Measurements from ENCODE around the gene TSPAN9. TPM values are rescaled to one million over a fixed set of nuclear protein-coding genes. Genes with fewer than 3 reads are reported as not detected.
A peak's percentile ranks its signal among the peaks of the same experiment; 100 is the strongest.

The TSPAN9 gene
- total and polyA plus RNA-seq, 4 donors, result 17.4 to 62.9 (median 34.2) TPM

- TF ChIP-seq YY1 (IDR thresholded peaks at IDR 0.05), result no peak
- TF ChIP-seq TAF1 (conservative IDR thresholded peaks at IDR 0.05), result no peak
Observed at GRCh38 chr12:3119756-3120601, 42.8 kb downstream of the TSPAN9 start (continued).

GRCh38 chr12:3120701-3121100 lies 43.5 kb downstream of the TSPAN9 start:
- Histone ChIP-seq H3K27ac (ENCODE audit: low read depth in 1 of 2, low read length in 2 of 2) (peak overlapping the region; percentile 66 to 84), H3K36me3 (ENCODE audit: control insufficient read depth in 4 of 4, insufficient read depth in 3 of 4, low read depth in 1 of 4, low read length in 3 of 4) (no peaks in the 10 kb centered on the region), H3K9ac (ENCODE audit: low read depth in 1 of 2, low read length in 2 of 2) (no peak overlapping the region), H3K4me1 (ENCODE audit: control insufficient read depth in 4 of 4, insufficient read depth in 4 of 4, low read length in 3 of 4) (peaks cover 15 to 50% (median 37%) of the 10 kb centered on the region in 4 donors), H3K27me3 (ENCODE audit: control insufficient read depth in 4 of 4, insufficient read depth in 4 of 4, low read length in 3 of 4) (no peaks in the 10 kb centered on the region), H3K4me3 (ENCODE audit: low read depth in 1 of 3, low read length in 3 of 3) (no peak overlapping the region), H3K9me3 (ENCODE audit: control insufficient read depth in 4 of 4, low read length in 3 of 4) (peaks cover 0 to 3% (median 0%) of the 10 kb centered on the region in 4 donors)
- 94% methylated on average over 5 of the region's 5 CpGs for WGBS
- no peak for TF ChIP-seq RXRA (IDR thresholded peaks at IDR 0.05)
- TF ChIP-seq HNF4G (IDR thresholded peaks at IDR 0.05), result no peak
- TF ChIP-seq ATF3 (IDR thresholded peaks at IDR 0.05), result no peak
- TF ChIP-seq RAD21 (IDR thresholded peaks at IDR 0.05), result no peak
- TF ChIP-seq NR2F2 (IDR thresholded peaks at IDR 0.05), result no peak
- no peak for TF ChIP-seq REST (IDR thresholded peaks at IDR 0.05)
- no peak for TF ChIP-seq JUND (IDR thresholded peaks at IDR 0.05)
- no peak for TF ChIP-seq SP1 (IDR thresholded peaks at IDR 0.05)
- TF ChIP-seq TAF1 (conservative IDR thresholded peaks at IDR 0.05), result no peak
- no peak for TF ChIP-seq GABPA (IDR thresholded peaks at IDR 0.05 in 1 of 2, conservative IDR thresholded peaks at IDR 0.05 in 1 of 2)
- no peak for TF ChIP-seq MAX (IDR thresholded peaks at IDR 0.05)
- TF ChIP-seq FOXA1 (IDR thresholded peaks at IDR 0.05), result no peak
- TF ChIP-seq HNF4A (conservative IDR thresholded peaks at IDR 0.05), result no peak
- no peak for TF ChIP-seq YY1 (IDR thresholded peaks at IDR 0.05)
- no peak for DNase-seq (ENCODE audit: low spot score)

GRCh38 chr12:3122841-3123678 lies 45.9 kb downstream of the TSPAN9 start:
- Histone ChIP-seq H3K27me3 (ENCODE audit: control insufficient read depth in 4 of 4, insufficient read depth in 4 of 4, low read length in 3 of 4) (no peaks in the 10 kb centered on the region), H3K4me1 (ENCODE audit: control insufficient read depth in 4 of 4, insufficient read depth in 4 of 4, low read length in 3 of 4) (peaks cover 15 to 50% (median 33%) of the 10 kb centered on the region in 4 donors), H3K36me3 (ENCODE audit: control insufficient read depth in 4 of 4, insufficient read depth in 3 of 4, low read depth in 1 of 4, low read length in 3 of 4) (no peaks in the 10 kb centered on the region), H3K9me3 (ENCODE audit: control insufficient read depth in 4 of 4, low read length in 3 of 4) (peaks cover 0 to 3% (median 0%) of the 10 kb centered on the region in 4 donors), H3K9ac (ENCODE audit: low read depth in 1 of 2, low read length in 2 of 2) (no peak overlapping the region), H3K4me3 (ENCODE audit: low read depth in 1 of 3, low read length in 3 of 3) (no peak overlapping the region), H3K27ac (ENCODE audit: low read depth in 1 of 2, low read length in 2 of 2) (peak overlapping the region; percentile 58 to 62)
- WGBS, result 53% methylated on average over 13 of the region's 13 CpGs
- DNase-seq (ENCODE audit: low spot score), result no peak
- no peak for TF ChIP-seq EGR1 (IDR thresholded peaks at IDR 0.05; ENCODE audit: low read depth in 2 of 2)
- TF ChIP-seq ATF3 (IDR thresholded peaks at IDR 0.05), result no peak
- TF ChIP-seq YY1 (IDR thresholded peaks at IDR 0.05), result no peak
- no peak for TF ChIP-seq GABPA (IDR thresholded peaks at IDR 0.05 in 1 of 2, conservative IDR thresholded peaks at IDR 0.05 in 1 of 2)
- no peak for TF ChIP-seq JUND (IDR thresholded peaks at IDR 0.05)
- TF ChIP-seq ZBTB33 (IDR thresholded peaks at IDR 0.05), result no peak
- no peak for TF ChIP-seq REST (IDR thresholded peaks at IDR 0.05)
- TF ChIP-seq RXRA (IDR thresholded peaks at IDR 0.05), result peak in 1 of 2 donors; percentile 19
- TF ChIP-seq HNF4A (conservative IDR thresholded peaks at IDR 0.05), result peak in 1 of 2 donors; percentile 18
- no peak for TF ChIP-seq TAF1 (conservative IDR thresholded peaks at IDR 0.05)
- TF ChIP-seq FOXA1 (IDR thresholded peaks at IDR 0.05), result no peak
- peak; percentile 25 for TF ChIP-seq SP1 (IDR thresholded peaks at IDR 0.05)
- peak; percentile 71 for TF ChIP-seq NR2F2 (IDR thresholded peaks at IDR 0.05)
- TF ChIP-seq RAD21 (IDR thresholded peaks at IDR 0.05), result no peak
- no peak for TF ChIP-seq HNF4G (IDR thresholded peaks at IDR 0.05)

All from liver (tissue), 9 donors.